GM12801 (cell line): Measurements from ENCODE around the gene LONP1.

Experiments
- CTCF ChIP-seq: IDR thresholded peaks from one replicate; pipeline ENCODE4 v1.5.1; 2011; ENCODE audit warnings: control low read depth; ENCODE audit not compliant: insufficient read length; ENCODE audit errors: extremely low read depth

The LONP1 gene

DNA sequence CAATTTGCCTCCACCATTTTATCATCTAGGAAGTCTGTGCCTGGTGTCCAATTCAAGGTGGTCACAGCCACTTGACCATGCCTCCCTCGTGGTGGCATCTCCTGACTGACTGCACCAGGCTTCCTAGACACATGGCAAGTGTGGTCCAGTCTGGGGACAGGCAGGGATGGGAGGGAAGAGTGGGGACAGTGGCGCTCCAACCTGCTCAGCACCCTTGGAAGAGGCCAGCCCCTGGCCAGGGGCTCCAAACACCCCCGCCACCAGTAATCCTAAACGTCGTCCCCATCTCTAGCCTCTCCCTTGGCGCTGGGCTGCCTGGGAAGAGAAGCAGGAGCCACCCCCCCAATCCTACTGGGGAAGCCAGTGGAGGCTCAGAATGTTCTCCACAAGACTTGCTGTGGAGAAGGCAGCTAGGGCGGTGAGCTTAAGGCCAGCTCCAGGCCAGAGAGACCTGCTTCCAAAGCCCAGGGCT is 27.2 kb downstream of the LONP1 start:
- TF ChIP-seq CTCF = no peak

- no peak for TF ChIP-seq CTCF
Measured at GRCh38 chr19:5691822-5692722, 27.9 kb downstream of the LONP1 start.

- no peak for TF ChIP-seq CTCF
Measured at GRCh38 chr19:5690955-5691821, 28.8 kb downstream of the LONP1 start.

DNA sequence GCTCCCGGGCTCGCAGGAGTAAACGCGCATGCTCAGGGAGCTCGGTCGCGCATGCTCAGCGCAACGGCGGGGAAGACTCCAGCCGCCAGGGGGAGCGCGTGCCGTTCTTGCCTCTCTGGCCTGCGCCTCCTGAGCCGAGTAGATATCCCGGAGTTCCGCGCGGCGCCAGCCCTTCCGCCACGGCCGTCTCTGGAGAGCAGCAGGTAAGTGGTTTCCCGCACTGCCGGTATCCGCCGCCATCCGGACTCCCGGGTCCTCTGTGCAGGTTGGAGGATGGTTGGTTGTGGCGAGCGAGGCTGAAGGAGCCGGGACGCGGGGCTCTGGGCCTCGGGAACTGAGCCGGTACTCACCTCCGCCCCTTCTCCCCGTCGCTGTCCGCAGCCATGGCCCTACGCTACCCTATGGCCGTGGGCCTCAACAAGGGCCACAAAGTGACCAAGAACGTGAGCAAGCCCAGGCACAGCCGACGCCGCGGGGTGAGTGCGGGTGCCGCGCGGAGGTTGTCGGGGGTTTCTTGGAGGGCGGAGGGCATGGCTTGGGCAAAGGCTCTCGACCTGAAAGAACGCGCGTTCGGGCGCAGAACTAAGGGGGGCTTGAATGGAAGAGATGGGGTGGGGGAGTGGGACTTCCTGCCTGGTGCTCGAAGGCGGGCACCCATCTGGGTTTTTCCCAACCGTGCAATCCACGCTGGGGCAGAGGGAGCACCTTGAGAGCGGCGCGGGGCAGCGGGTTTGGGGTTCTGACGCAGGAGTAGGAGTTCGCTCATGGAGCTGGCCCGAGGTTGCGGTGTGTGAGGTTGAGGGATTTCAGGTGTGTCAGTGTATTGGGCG is 29.6 kb downstream of the LONP1 start, which contains the start of gene RPL36:
TSS of gene RPL36 (plus strand) at position 171 of the 830 bp plus-strand sequence. CDS start at position 384, 213 bp downstream.
- peak; percentile 89 for TF ChIP-seq CTCF

DNA sequence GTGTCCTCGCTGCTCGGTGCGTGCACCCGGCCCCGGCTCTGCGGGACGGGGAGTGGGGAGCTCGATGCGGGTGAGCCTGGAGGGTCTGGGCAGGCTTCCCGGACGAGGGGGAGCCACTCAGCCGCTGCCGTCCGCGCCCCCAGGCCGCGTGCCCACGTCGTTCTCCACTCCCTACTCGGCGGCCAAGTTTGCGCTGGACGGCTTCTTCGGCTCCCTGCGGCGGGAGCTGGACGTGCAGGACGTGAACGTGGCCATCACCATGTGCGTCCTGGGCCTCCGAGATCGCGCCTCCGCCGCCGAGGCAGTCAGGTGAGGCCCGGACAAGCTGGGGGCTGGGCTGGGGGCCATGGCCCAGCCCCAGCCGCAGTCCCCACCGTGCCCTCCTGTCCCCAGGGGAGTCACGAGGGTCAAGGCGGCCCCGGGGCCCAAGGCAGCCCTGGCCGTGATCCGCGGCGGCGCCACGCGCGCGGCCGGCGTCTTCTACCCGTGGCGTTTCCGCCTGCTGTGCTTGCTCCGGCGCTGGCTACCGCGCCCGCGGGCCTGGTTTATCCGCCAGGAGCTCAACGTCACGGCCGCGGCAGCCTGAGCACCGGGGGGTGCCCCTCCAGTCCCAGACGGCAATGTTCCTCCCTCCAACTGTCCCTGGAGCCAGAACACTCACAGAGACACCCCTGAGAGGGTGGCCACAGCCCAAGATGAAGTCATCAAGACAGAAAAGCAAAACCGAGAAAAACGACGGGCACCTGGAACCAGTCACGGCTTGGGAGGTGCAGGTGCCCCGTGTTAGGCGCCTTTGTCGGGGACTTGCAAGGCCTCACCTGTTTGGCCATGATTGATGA is 32.4 kb downstream of the LONP1 start:
- no peak for TF ChIP-seq CTCF

DNA sequence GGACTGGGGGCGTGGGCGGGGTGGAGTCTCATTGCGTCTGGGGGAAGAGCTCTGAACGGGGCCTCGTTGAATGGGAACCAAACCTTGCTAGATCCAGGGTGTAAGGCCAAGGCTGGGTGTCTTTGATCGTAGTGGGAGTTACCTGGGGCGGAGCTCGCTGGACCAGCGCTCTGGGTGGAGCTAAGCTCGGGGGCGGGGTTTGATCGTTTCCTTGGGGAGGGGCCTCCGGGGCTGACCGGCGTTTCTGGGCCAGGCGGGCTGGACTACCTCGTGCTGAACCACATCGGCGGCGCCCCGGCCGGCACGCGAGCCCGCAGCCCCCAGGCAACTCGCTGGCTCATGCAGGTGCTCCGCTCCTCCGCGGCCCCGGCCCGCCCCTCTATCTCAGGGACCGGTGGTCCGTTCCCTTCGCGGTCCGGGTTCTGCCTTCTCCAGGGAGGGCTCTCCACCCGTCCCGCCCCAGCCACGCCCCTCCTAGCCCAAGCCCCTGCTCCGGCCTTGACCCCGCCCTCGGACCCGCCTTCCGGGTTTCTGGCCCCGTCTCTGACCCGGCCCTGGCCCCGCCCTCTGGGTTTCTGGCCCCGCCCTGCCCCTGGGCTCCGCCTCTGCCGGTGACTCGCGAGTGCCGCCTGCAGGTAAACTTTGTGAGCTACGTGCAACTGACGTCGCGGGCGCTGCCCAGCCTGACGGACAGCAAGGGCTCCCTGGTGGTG is 33.1 kb downstream of the LONP1 start:
- TF ChIP-seq CTCF = no peak
